HepG2 (cell line): ENCODE measurements around the gene TERC. TPM values are rescaled to one million over a fixed set of nuclear protein-coding genes. Genes with fewer than 3 reads are reported as not detected.
A peak's percentile ranks its signal among the peaks of the same experiment; 100 is the strongest.

ENCODE experiments used
- ARID5B ChIP-seq: IDR thresholded peaks from 2 replicates; pipeline ENCODE4 v1.4.0; 2020; ENCODE audit warnings: mild to moderate bottlenecking, missing genetic modification reagents
- ARNT ChIP-seq: fragments of 450-650 bp; IDR thresholded peaks from 2 replicates; pipeline ENCODE4 v1.6.1; 2017
- CBFB ChIP-seq: sonication (generic); formaldehyde crosslinking; IDR thresholded peaks from 2 replicates; pipeline ENCODE4 v1.4.0; 2020; ENCODE audit warnings: missing genetic modification reagents
- HOXA9 ChIP-seq: sonication (generic); formaldehyde crosslinking; IDR thresholded peaks from 2 replicates; pipeline ENCODE4 v1.8.1; 2022; ENCODE audit warnings: missing genetic modification reagents, mild to moderate bottlenecking, moderate library complexity, borderline replicate concordance
- NFYB ChIP-seq: sonication (generic); formaldehyde crosslinking; IDR thresholded peaks from 2 replicates; pipeline ENCODE4 v1.4.0; 2020; ENCODE audit warnings: missing genetic modification reagents
- STAG1 ChIP-seq: sonication (generic); formaldehyde crosslinking; IDR thresholded peaks from 2 replicates; pipeline ENCODE4 v1.4.0; 2020; ENCODE audit warnings: missing genetic modification reagents
- ZFY ChIP-seq: sonication (generic); formaldehyde crosslinking; IDR thresholded peaks from 2 replicates; pipeline ENCODE4 v1.4.0; 2020; ENCODE audit warnings: missing genetic modification reagents
- ZNF124 ChIP-seq: sonication (generic); formaldehyde crosslinking; IDR thresholded peaks from 2 replicates; pipeline ENCODE4 v1.4.0; 2020; ENCODE audit warnings: missing genetic modification reagents
- ZNF333 ChIP-seq: sonication (generic); formaldehyde crosslinking; IDR thresholded peaks from 2 replicates; pipeline ENCODE4 v1.4.0; 2020; ENCODE audit warnings: mild to moderate bottlenecking, missing genetic modification reagents, borderline replicate concordance
- ZNF407 ChIP-seq: sonication (generic); formaldehyde crosslinking; IDR thresholded peaks from one replicate; pipeline ENCODE4 v1.5.1; 2020; ENCODE audit warnings: mild to moderate bottlenecking, missing genetic modification reagents; ENCODE audit errors: not compliant biosample characterization
- ZNF672 ChIP-seq: sonication (generic); formaldehyde crosslinking; IDR thresholded peaks from 2 replicates; pipeline ENCODE4 v1.8.1; 2022; ENCODE audit warnings: missing genetic modification reagents
- ZNF800 ChIP-seq: sonication (generic); formaldehyde crosslinking; IDR thresholded peaks from 2 replicates; pipeline ENCODE4 v1.4.0; 2020; ENCODE audit warnings: missing genetic modification reagents
- ZUFSP ChIP-seq: sonication (generic); formaldehyde crosslinking; IDR thresholded peaks from 2 replicates; pipeline ENCODE4 v1.9.0; 2021; ENCODE audit warnings: missing genetic modification reagents, mild to moderate bottlenecking, borderline replicate concordance
- polyA plus RNA-seq, 8 experiments: library from polyadenylated mRNA; depleted of rRNA in 3 of 8; stranded (reverse) in 7 of 8; unstranded in 1 of 8; fragments of >200 nt; fragmentation: Illumina TruSeq in 4 of 8; extraction: Trizol in 4 of 8; gene quantifications; 2 replicates each; pipeline versions ENCODE4 v1.2.1 to v1.2.3, GENCODE V29; 2011 to 2016; ENCODE audit warnings: low read depth in 4 of 8, missing spikeins in 1 of 8, mixed read lengths in 1 of 8; ENCODE audit not compliant: insufficient read depth in 1 of 8
- total RNA-seq, 5 experiments: library from RNA; depleted of rRNA; stranded (reverse); fragments of >200 nt; fragmentation: Illumina TruSeq; extraction: Trizol; gene quantifications; 2 replicates each; pipeline ENCODE4 v1.2.3, GENCODE V29; 2016; ENCODE audit warnings: low read depth in 1 of 5

Gene TERC
- total and polyA plus RNA-seq, 2 of the 13 experiments (the other 11 are each of a cell fraction or from before 2014, with no cell fraction given), result 1.3 to 74.6 TPM

GRCh38 chr3:169769287-169770181, 4.7 kb upstream of the TERC start, which contains the start of gene ACTRT3 (continued):
- TF ChIP-seq ZUFSP (CRISPR knock-in tag) (no peak), STAG1 (CRISPR knock-in tag) (no peak), ZFY (CRISPR knock-in tag) (peak; percentile 74), ZNF800 (CRISPR knock-in tag) (no peak), HOXA9 (CRISPR knock-in tag) (no peak), ARID5B (0 out of 2 replicates have a peak, but pooled peaks have one; percentile 42), CBFB (CRISPR knock-in tag) (no peak), ARNT (no peak), ZNF407 (CRISPR knock-in tag) (no peak), NFYB (CRISPR knock-in tag) (no peak), ZNF672 (CRISPR knock-in tag) (no peak), ZNF124 (no peak), ZNF333 (CRISPR knock-in tag) (no peak)
